Left hindlimb (tissue), 1 donor: ENCODE data around the gene KRTAP9-8.
"Not testable (repeated sequence)": the region's sequence is repeated elsewhere in the genome, so short reads cannot be mapped to it uniquely, and the experiment has no call there.

Experiments used
- DNase-seq: peaks from one replicate; pipeline ENCODE4 v3.0.0-alpha.2; 2018

KRTAP9-8 gene

GRCh38 chr17:41256291-41256685 lies 18.5 kb downstream of the KRTAP9-8 start:
- DNase-seq: no peak

GRCh38 chr17:41258406-41258805 lies 20.6 kb downstream of the KRTAP9-8 start:
- DNase-seq: no peak

GRCh38 chr17:41263212-41263611 lies 25.4 kb downstream of the KRTAP9-8 start:
- DNase-seq: no peak

GRCh38 chr17:41264599-41264998 lies 26.8 kb downstream of the KRTAP9-8 start:
- no peak for DNase-seq

GRCh38 chr17:41265078-41265477 lies 27.3 kb downstream of the KRTAP9-8 start, which contains the start of gene KRTAP9-6:
TSS of gene KRTAP9-6 (plus strand) at chr17:41265378. CDS start at chr17:41265378, 0 bp downstream.
- DNase-seq: no peak

- DNase-seq: no peak
These were observed 29.9 kb downstream of the KRTAP9-8 start for GRCh38 chr17:41267711-41268110.

- not testable (repeated sequence) for DNase-seq
These were observed 33.5 kb downstream of the KRTAP9-8 start for GRCh38 chr17:41271323-41271722.

- no peak for DNase-seq
These were observed 34.1 kb downstream of the KRTAP9-8 start for GRCh38 chr17:41271858-41272257.

GRCh38 chr17:41275648-41276190 lies 37.9 kb downstream of the KRTAP9-8 start, which contains the start of gene KRTAP9-7:
TSS of gene KRTAP9-7 (plus strand) at chr17:41275698. CDS start at chr17:41275698, 0 bp downstream.
- DNase-seq: not testable (repeated sequence)

GRCh38 chr17:41278176-41278955 lies 40.6 kb downstream of the KRTAP9-8 start:
- DNase-seq: no peak

GRCh38 chr17:41284043-41284442 lies 46.2 kb downstream of the KRTAP9-8 start:
- DNase-seq: no peak

- DNase-seq: no peak
These were observed 46.7 kb downstream of the KRTAP9-8 start for GRCh38 chr17:41284546-41284945.

- DNase-seq: no peak
These were observed 49.3 kb downstream of the KRTAP9-8 start for GRCh38 chr17:41287050-41287449.
